GM10266 (cell line): Measurements from ENCODE around the gene NME2.

ENCODE experiments used
- DNase-seq: peaks from one replicate; pipeline ENCODE4 v3.0.0; 2012; ENCODE audit errors: extremely low spot score
- CTCF ChIP-seq: IDR thresholded peaks from 2 replicates; pipeline ENCODE4 v1.5.1; 2012; ENCODE audit warnings: mild to moderate bottlenecking, low read depth; ENCODE audit not compliant: control insufficient read depth, insufficient read depth; ENCODE audit errors: missing control alignments

Gene NME2

GRCh38 chr17:51166198-51166986 is at the start of gene NME2:
TSS of gene NME2 (plus strand) at chr17:51166411. CDS start at chr17:51166831, 420 bp downstream.
- TF ChIP-seq CTCF = peak; percentile 17
- peak; percentile 96 for DNase-seq

- TF ChIP-seq CTCF = no peak
- DNase-seq = no peak
Measured at GRCh38 chr17:51118330-51119195, 47.6 kb upstream of the NME2 start.

GRCh38 chr17:51119415-51120356 is 46.5 kb upstream of the NME2 start:
- peak; percentile 64 for DNase-seq
- no peak for TF ChIP-seq CTCF

- TF ChIP-seq CTCF = peak; percentile 16
- no peak for DNase-seq
Measured at GRCh38 chr17:51120357-51120738, 45.9 kb upstream of the NME2 start.

- TF ChIP-seq CTCF = no peak
- peak; percentile 99 for DNase-seq
Measured at GRCh38 chr17:51120739-51121619, 45.2 kb upstream of the NME2 start, which contains the start of gene SPAG9. TSS of gene SPAG9 (minus strand) at chr17:51120868. CDS start at chr17:51120656, 212 bp downstream.
